GM19463 (cell line): ENCODE measurements around the gene ZNF780A.
"Not testable (repeated sequence)": the region's sequence is repeated elsewhere in the genome, so short reads cannot be mapped to it uniquely, and the experiment has no call there.

Source experiments
- ATAC-seq: cut with Tn5 transposase; IDR thresholded peaks from one replicate; pipeline ENCODE4 v1.9.1; 2021; ENCODE audit warnings: mild to moderate bottlenecking, moderate library complexity; ENCODE audit not compliant: unreplicated experiment

The ZNF780A gene

DNA sequence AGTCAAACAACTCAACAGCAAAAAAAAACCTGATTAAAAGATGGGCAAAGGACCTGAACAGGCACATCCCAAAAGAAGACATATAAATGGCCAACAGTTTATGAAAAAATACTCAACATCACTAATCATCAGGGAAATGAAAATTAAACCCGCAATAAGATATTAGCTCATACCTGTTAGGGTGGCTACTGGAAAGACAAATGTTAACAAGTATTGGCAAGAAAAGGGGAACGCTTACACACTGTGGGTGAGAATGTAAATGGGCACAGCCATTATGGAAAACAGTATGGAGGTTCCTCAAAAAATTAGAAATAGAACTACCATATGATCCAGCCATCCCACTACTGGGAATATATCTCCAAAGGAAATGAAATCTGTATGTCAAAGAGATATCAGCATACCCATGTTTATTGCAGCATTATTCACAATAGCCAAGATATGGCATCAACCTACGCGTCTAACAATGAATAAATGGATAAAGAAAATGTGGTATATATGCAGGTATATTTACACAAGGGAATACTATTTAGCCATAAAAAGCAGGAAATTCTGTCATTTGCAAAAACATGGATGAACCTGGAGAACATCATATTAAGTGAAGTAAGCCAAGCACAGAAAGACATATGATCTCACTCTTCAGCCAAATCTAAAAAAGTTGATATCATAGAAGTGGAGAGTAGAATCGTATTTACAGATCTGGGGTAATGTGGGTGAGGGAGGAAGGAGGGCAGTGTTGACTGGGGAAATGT lies 2.3 kb downstream of the ZNF780A start:
- no peak for ATAC-seq

DNA sequence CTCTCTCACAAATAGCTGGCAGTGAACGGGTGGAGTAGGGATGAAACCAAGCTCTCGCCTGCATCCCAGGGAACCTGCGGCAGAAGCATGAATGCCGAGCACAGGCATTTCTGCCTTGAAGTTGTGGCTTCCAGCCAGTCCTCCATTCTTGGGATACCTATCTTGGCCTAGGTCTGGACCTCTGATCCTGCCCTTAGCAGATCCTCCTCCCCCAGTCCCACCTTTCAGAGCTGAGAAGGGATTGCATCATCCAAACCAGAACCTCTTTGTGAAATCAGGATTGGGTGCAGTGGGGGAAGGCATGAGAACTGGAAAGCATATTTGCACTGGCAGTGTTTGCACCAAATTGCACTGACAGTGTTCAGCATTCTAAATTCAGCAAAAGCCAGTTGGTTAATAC lies 5.8 kb downstream of the ZNF780A start:
- ATAC-seq: no peak

DNA sequence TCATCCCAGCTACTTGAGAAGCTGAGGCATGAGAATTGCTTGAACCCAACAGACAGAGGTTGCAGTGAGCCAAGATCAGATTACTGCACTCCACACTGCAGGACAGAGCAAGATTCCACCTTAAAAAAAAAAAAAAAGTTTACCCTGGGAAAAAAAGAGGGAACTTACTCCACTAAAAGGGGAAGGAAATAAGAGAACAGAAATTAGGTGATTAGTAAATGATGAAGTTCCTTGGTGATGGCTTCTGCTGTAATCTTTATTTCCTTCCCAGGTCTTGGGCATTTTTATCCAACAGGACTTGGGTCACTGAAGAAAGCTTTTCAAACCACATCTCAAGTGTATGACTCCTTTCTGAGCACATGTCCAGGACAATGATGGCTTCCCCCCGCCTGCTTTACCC lies 9.3 kb downstream of the ZNF780A start:
- ATAC-seq: no peak

DNA sequence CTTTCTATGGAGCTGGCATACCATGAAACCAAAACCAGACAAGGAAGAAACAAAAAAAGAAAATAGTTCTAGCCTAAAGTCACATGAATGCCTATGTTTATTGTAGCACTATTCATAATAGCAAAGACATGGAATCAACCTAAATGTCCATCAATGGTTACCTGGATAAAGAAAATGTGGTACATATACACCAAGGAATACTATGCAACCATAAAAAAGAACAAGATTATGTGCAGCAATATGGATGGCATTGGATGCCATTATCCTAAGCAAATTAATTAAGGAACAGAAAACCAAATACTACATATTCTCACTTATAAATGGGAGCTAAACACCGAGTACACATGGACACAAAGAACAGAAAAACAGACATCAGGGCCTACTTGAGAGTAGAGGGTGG lies 10.5 kb downstream of the ZNF780A start:
- ATAC-seq: no peak

DNA sequence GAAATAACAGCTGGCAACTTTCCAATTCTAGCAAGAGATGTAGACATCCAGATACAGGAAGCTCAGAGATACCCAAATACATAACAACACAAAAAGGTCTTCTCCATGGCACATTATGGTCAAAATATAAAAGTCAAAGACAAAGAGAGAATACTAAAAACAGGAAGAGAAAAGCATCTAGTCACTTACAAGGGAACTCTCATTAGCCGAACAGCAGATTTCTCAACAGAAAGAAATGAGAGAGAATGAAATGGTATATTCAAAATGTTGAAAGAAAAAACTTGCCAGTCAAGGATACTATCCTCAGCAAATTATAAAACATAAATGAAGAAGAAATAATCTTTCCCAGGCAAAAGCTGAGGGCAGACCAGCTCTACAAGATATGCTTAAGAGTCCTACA lies 12.4 kb downstream of the ZNF780A start:
- no peak for ATAC-seq

DNA sequence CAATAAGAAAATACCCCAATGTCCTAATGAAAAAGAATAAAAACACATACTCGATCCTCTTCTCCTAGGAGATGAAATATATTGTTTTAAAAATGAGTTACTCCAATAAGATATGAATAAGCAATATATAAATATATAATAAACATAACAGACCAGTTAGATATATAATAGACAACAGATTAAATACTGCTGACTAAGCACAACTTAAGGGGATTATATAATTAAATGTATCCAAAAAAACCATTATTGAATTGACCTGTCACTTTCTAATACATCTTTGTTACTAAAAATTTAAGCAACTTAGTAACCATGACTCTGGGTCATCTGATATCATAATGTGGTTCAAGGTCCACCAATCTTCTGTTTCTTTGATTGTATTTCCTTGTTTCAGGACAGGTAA lies 20.7 kb downstream of the ZNF780A start:
- ATAC-seq: no peak

DNA sequence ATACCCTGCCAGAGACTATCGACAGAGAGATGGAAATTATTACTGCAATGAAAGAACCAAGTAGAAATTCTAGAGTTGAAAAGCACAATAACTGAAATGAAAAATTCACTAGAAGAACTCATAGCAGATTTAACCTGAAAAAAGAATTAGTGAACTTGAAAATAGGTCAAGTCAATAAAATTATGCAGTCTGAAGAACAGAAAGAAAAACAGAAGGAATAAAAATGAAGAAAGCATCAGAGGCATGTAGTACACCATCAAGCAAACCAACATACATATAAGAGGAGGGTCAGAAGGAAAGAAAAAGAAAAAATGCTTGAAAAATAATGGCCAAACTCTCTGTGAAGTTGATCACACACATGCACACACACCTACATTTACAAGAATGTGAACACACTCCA lies 31.1 kb downstream of the ZNF780A start:
- no peak for ATAC-seq

DNA sequence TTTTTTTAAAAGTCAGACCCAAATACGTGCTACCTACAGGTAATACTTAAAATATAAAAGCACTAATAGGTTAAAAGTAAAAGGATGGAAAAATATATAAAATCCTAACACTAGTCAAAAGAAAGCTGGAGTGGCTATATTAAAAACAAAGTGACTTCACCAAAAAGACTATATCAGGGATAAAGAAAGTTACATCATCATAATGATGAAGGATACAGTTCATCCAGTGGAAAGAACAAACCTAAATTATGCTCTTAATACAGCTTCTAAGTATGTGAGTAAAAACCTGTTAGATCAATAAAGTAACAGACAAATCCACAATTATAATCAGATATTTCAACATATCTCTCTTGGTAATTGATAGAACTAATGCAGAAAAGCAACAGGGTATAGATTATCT lies 33.6 kb downstream of the ZNF780A start:
- ATAC-seq: no peak

DNA sequence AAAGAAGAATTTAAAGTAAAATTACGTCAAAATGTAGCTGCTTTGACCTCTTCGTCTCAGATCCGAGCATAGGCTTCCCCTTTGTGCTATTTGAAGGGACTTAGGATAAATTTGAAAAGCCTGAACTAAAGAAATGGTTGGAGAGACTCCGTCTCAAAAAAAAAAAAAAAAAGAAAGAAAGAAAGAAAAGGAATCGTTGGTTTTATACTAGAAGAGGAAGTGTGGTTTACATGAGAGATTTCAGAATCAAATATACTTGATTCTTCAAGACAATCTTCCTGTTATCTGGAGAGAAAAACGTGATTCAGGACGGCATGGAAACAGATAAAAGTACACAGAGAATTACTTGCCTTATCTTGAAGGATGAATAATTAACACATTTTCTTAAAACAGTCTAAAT lies 34.2 kb downstream of the ZNF780A start:
- ATAC-seq: no peak

DNA sequence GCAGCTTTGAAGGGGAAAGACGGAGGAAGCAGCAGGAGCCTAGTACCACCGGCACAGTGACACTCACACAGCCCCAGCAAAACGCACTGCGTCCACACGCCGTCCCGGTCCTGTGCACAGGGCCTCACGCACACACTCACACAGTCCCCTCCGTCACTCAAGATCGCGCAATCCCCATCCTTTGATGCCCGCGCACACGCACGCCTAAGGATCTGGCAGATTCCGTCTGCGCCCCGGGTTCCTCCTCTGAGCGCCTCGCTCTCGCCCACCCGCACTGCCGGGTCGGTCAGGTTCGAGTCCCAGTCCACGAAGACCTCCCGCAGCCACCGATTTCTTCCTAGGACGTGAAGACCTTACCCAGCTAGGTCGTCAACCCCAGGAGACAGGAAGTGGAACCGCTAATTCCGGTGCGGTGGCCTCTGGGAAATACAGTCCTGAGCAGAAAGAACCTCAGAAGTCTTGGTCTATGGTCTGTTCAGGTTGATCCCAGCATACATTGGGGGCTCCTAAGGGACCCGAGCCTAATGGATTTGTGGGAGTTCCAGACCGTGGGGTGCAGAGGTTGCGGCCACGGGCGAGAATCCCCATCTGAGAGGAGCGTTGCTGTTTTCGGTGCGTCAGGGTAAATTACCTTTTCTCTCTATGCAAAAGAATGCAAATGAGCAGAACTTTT lies 34.8 kb downstream of the ZNF780A start, which contains the start of gene ZNF780B:
ZNF780B (minus strand) TSS at position 400 of the 673 bp plus-strand sequence. CDS start 5,899 bp downstream, outside the sequence.
- peak; percentile 89 for ATAC-seq

DNA sequence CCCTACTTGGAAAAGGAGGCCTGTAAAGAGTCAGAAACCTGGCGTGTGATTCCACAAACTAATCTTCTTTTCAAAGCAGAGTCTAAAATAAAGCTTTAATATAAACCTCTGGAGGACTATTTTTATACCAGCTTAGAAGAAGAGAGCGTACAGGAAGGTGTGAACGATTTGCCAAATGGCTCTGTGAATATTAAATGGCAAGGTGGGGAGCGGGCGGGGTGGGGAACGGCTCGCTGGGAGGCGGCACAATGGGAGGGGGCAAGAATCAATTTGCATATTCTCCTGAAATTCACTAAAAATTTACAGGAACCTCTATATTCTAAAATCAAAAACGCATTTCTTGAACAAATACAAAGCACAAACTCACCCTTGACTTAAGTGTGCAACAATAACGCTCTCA lies 35.7 kb downstream of the ZNF780A start:
- ATAC-seq: no peak

DNA sequence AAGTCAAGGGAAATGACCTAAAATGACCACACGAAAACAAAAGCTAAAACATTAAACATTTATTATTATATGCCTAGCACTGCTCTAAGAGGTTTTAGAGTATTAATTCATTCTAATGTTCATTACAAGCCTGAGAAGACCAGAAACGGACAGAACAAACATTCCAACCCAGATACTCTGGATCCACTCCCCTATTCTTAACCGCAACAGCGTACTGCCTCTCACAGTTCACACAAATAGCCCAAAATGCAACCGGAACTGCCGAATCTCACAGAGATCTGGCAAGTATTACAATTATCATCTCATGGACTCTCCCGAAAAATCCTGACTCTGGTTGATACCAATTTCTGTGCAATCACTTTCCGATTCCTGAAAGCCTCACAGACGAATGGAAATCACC lies 36.1 kb downstream of the ZNF780A start:
- no peak for ATAC-seq

DNA sequence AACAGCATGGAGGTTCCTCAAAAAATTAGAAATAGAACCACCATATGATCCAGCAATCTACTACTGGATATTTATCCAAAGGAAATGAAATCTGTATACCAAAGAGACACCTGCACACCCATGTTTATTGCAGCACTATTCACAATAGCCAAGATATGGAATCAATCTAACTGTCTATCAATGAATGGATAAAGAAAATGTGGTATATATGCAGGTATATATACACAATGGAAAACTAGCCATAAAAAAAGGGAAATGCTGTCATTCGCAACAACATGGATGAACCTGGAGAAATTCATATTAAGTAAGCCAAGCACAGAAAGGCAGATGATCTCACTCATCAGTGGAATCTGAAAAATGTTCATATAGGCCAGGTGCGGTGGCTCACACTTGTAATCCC lies 37.3 kb downstream of the ZNF780A start:
- no peak for ATAC-seq

DNA sequence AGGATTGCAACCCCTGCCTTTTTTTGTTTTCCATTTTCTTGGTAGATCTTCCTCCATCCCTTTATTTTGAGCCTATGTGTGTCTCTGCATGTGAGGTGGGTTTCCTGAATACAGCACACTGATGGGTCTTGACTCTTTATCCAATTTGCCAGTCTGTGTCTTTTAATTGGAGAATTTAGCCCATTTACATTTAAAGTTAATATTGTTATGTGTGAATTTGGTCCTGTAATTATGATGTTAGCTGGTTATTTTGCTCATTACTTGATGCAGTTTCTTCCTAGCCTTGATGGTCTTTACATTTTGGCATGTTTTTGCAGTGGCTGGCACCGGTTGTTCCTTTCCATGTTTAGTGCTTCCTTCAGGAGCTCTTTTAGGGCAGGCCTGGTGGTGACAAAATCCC lies 49.0 kb downstream of the ZNF780A start:
- not testable (repeated sequence) for ATAC-seq

DNA sequence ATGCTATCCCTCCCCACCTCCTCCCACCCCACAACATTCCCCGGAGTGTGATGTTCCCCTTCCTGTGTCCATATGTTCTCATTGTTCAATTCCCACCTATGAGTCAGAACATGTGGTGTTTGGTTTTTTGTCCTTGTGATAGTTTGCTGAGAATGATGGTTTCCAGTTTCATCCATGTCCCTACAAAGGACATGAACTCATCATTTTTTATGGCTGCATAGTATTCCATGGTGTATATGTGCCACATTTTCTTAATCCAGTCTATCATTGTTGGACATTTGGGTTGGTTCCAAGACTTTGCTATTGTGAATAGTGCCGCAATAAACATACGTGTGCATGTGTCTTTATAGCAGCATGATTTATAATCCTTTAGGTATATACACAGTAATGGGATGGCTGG lies 52.7 kb downstream of the ZNF780A start:
- not testable (repeated sequence) for ATAC-seq

DNA sequence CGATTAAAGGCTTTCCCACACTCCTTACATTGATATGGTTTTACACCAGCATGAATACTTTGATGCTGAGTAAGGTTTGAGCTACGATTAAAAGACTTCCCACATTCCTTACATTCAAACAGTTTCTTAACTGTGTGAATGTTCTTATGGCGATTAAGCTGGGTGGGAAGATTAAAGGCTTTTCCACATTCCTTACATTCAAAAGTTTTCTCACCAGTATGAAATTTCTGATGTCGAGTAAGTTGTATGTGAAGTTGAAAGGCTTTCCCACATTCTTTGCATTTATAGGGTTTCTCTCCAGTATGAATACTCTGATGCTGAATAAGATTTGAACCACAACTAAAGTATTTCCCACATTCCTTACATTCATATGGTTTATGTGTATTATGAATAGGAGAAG lies 54.7 kb downstream of the ZNF780A start:
- no peak for ATAC-seq

DNA sequence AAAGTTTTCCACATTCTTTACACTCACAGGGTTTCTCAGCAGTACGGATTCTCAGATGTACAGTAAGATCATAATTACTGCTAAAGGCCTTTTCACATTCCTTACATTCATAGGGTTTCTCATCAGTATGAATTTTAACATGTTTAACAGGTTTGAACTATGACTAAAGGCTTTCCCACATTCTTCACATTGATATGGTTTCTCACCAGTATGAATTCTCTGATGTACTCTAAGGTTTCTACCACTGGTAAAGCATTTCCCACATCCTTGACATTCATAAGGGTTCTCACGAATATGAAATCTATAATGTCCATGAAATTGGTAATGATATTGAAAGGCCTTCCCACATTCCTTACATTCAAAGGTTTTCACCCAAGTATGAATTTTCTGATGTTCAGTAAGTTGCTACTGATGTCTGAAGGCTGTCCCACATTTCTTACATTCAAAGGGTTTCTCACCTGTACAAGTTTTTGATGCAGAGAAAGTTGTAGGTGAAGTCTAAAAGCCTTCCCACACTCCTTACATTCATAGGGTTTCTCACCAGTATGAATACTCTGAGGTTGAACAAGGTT lies 56.7 kb downstream of the ZNF780A start:
- ATAC-seq: no peak

DNA sequence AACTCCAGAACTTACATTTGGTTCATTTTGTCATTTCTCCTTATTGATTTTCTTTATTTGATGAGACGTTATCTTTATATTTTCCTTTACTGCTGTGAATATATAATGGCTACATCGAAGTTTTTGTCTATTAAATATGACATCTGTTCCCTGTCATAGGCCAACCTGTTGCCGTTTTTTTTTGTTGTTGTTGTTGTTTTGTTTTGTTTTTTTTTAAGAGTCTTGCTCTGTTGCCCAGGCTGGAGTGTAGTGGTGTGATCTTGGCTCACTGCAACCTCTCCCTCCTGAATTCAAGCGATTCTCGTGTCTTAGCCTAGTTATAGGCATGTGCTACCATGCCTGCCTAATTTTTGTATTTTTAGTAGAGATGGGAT lies 64.2 kb downstream of the ZNF780A start:
- no peak for ATAC-seq

DNA sequence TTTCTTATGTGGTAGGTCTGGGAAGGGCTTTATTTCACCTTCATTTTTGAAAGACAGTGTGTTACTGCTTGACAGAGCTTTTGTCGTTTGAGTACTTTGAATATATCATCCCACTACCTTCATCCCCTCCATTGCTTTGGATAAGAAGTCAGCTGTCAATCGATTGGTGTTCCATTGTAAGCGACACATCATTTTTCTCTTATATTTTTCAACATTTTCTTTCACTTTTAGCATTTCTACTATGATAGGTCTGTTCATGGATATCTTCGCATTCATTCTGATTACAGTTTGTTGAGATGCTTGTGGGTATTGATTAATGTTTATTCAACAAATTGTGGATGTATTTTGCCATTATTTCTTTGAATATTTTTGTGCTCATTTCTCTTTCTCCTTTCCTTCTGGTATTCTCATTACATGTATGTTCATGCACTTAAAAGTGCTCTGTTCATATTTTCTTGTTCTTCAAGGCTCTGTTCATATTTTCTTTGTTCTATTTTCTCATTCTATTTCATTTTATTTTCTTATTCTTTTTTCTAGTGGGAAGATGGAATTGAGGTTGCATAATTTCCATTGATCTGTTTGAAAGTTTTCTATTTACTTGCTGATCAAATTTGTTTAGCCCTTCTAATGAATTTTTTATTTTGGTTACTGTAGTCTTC lies 64.7 kb downstream of the ZNF780A start:
- no peak for ATAC-seq

DNA sequence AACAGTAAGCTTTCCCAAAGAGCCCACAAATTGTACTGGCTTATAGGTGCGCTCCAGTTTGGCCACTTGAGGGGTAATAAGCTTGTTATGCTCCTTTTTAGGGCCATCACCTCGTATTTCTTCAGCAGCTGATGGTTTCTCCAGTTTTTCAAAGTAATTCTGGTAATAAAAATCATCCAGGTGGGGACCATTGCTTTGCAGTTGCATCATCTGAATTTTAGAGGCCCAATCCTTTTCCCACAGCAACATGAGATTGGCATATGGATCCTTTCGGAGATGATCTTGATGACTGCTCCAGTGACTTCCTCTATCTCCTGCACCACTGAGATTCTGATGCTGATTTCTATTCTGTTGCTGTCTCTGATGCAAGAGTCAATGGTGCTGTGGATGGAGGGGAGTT lies 66.8 kb downstream of the ZNF780A start:
- ATAC-seq: no peak
